COR-L47 (cell line): ENCODE measurements around the gene CCDC50.

Source experiments
- DNase-seq: peaks from one replicate; lab custom pipeline; 2025; lab: John Stamatoyannopoulos, UW

The CCDC50 gene

GRCh38 chr3:191426311-191426710 lies 97.1 kb downstream of the CCDC50 start:
- no peak for DNase-seq

GRCh38 chr3:191428177-191428576 lies 99.0 kb downstream of the CCDC50 start:
- DNase-seq = no peak

GRCh38 chr3:191430103-191430502 lies 100.9 kb downstream of the CCDC50 start:
- DNase-seq = no peak

GRCh38 chr3:191431160-191431822 lies 102.1 kb downstream of the CCDC50 start:
- DNase-seq = no peak

- no peak for DNase-seq
Observed at GRCh38 chr3:191432162-191432561, 103.0 kb downstream of the CCDC50 start.

- DNase-seq = no peak
Observed at GRCh38 chr3:191434024-191434423, 104.8 kb downstream of the CCDC50 start.

- no peak for DNase-seq
Observed at GRCh38 chr3:191435981-191436380, 106.8 kb downstream of the CCDC50 start.

GRCh38 chr3:191438150-191438814 lies 109.1 kb downstream of the CCDC50 start:
- DNase-seq = no peak

- DNase-seq = no peak
Observed at GRCh38 chr3:191440532-191440931, 111.3 kb downstream of the CCDC50 start.

- no peak for DNase-seq
Observed at GRCh38 chr3:191441687-191442086, 112.5 kb downstream of the CCDC50 start.

GRCh38 chr3:191444569-191444968 lies 115.4 kb downstream of the CCDC50 start:
- no peak for DNase-seq
